ENCODE data around the gene SDK1.
"Not testable (repeated sequence)": the region's sequence is repeated elsewhere in the genome, so short reads cannot be mapped to it uniquely, and the experiment has no call there.

SDK1 gene

DNA sequence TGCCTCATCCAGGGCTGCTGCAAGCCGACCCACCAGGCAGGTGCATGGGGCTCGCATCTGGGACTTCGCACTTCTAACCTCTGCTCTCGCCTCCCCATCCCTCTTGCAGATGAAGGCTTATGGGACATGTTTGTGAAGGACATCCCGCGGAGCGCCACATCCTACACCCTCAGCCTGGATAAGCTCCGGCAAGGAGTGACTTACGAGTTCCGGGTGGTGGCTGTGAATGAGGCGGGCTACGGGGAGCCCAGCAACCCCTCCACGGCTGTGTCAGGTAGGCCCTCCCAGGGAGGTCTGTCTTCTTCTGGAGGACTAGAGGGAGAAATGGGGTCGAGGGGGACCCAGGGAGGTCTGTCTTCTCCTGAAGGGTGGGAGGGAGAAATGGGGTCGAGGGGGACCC is 932.1 kb downstream of the SDK1 start:
- Mint-ChIP-seq H3K4me1 (no peaks in the 10 kb centered on the region), H3K4me3 (no peak overlapping the region), H3K27ac (no peak overlapping the region), H3K27me3 (ENCODE audit: low read depth) (peaks cover 4% of the 10 kb centered on the region), H3K9me3 (no peaks in the 10 kb centered on the region), H3K36me3 (ENCODE audit: low read depth) (no peaks in the 10 kb centered on the region)
- TF ChIP-seq, protein P1, sequence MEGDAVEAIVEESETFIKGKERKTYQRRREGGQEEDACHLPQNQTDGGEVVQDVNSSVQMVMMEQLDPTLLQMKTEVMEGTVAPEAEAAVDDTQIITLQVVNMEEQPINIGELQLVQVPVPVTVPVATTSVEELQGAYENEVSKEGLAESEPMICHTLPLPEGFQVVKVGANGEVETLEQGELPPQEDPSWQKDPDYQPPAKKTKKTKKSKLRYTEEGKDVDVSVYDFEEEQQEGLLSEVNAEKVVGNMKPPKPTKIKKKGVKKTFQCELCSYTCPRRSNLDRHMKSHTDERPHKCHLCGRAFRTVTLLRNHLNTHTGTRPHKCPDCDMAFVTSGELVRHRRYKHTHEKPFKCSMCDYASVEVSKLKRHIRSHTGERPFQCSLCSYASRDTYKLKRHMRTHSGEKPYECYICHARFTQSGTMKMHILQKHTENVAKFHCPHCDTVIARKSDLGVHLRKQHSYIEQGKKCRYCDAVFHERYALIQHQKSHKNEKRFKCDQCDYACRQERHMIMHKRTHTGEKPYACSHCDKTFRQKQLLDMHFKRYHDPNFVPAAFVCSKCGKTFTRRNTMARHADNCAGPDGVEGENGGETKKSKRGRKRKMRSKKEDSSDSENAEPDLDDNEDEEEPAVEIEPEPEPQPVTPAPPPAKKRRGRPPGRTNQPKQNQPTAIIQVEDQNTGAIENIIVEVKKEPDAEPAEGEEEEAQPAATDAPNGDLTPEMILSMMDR (IDR thresholded peaks at IDR 0.05; ENCODE audit: unreplicated experiment in 3 of 3): no peak

DNA sequence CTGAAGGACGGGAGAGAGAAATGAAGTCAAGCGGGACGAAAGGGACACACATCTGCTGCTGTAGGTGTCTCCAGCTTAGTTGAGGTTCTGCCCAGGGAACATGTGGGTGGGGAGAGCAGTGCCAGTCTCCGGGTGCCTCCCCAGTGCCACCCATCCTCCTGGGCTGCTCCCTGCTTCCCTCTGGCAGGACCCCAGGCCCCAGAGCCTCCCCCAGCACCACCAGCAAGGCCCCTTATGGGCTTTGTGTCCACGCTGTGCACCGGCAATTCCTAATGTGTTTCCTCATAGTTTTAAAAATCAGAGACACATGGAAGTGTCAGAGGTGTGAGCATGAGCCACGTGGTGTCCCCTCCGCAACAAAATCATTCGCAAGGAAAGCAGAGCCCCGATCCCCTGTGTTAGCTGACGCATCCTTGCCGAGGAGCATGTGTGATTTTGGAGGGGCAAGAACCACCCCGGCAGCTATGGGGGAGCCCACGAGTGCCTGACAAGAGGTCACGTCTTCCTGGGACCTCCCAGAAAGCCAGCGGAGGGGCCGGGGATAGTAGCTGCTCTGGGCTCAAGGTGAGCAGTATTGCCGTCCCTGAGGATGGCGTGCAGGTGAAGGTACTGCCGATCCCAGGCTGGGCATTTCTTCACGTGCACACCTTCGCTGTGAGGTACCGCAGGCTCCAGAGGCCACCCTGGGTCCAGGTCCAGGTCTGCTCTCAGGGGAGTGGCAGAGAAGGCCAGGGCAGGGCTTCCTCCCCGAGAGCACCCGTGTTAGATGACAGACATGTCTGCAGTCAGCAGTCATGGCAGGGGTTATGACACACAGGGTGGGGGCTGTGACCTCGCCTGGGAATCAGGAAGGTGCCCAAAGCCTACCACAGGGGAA is 932.8 kb downstream of the SDK1 start:
- Mint-ChIP-seq H3K27me3 (ENCODE audit: low read depth) (peaks cover 4% of the 10 kb centered on the region), H3K27ac (no peak overlapping the region), H3K9me3 (no peaks in the 10 kb centered on the region), H3K4me1 (no peaks in the 10 kb centered on the region), H3K4me3 (no peak overlapping the region), H3K36me3 (ENCODE audit: low read depth) (peaks cover 2% of the 10 kb centered on the region)
- TF ChIP-seq, protein P1 (IDR thresholded peaks at IDR 0.05; ENCODE audit: unreplicated experiment in 3 of 3): no peak

DNA sequence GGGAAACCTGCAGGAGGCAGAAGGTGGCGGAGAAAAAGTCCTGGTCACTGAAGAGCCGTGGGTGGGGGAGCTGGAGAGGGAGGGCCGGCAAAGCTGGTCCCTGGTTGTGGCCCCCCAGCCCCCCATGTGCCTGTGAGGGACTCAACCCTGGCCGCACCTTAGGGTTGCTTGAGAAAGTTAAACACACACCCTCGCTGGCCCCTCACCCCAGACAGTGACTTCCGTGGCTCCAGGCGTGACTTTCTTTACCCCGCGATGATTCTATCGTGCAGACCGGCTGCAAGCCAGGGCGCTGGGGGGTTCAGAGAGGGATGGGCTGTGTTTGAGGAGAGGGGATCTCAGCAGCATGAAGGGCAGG is 933.4 kb downstream of the SDK1 start:
- Mint-ChIP-seq H3K27ac (no peak overlapping the region), H3K27me3 (ENCODE audit: low read depth) (peaks cover 4% of the 10 kb centered on the region), H3K4me3 (no peak overlapping the region), H3K9me3 (no peaks in the 10 kb centered on the region), H3K4me1 (no peaks in the 10 kb centered on the region), H3K36me3 (ENCODE audit: low read depth) (peaks cover 4% of the 10 kb centered on the region)
- TF ChIP-seq, protein P1 (IDR thresholded peaks at IDR 0.05; ENCODE audit: unreplicated experiment in 3 of 3): no peak

DNA sequence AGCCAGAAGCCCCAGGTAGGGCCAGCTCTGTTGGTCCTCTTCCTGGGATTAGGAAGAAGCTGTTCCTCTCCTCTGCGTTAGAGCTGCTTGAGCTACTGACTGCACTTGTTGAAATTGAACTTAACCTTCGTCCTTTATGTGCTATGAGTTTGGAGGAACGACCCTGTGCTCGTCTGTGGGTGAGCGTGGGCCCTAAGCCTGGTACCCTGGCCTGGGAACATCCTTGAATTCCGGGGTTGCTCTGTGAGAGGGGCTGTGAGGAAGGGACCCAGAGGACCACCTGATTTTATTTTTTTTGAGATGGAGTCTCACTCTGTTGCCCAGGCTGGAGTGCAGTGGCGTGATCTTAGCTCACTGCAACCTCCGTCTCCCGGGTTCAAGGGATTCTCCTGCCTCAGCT is 933.8 kb downstream of the SDK1 start:
- Mint-ChIP-seq H3K4me1 (peaks cover 1% of the 10 kb centered on the region), H3K9me3 (no peaks in the 10 kb centered on the region), H3K36me3 (ENCODE audit: low read depth) (peaks cover 4% of the 10 kb centered on the region), H3K27ac (no peak overlapping the region), H3K4me3 (no peak overlapping the region), H3K27me3 (ENCODE audit: low read depth) (peaks cover 4% of the 10 kb centered on the region)
- TF ChIP-seq, protein P1 (IDR thresholded peaks at IDR 0.05; ENCODE audit: unreplicated experiment in 3 of 3): no peak

DNA sequence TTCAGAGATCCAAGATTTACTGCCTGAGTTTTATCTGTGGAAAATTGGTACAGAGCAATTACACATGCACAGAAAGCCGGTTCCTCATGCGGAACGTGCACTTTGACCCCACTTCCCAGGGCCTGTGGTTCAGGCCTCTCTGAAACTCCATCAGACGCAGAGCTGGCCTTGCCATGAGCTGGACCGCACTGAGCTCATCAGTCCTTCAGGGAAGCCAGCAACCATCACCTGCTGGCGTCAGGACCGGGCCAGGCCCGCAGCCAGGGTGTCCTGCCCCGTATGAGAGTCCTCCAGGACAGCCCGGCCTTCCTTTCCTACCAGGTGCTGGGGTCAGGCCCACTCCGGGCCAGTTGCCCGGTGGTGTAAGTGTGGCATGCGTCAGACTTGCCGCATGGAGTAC is 934.5 kb downstream of the SDK1 start:
- Mint-ChIP-seq H3K27ac (no peak overlapping the region), H3K4me1 (peaks cover 6% of the 10 kb centered on the region), H3K36me3 (ENCODE audit: low read depth) (peaks cover 4% of the 10 kb centered on the region), H3K4me3 (no peak overlapping the region), H3K27me3 (ENCODE audit: low read depth) (peaks cover 4% of the 10 kb centered on the region), H3K9me3 (no peaks in the 10 kb centered on the region)
- TF ChIP-seq, protein P1 (IDR thresholded peaks at IDR 0.05; ENCODE audit: unreplicated experiment in 3 of 3): no peak

DNA sequence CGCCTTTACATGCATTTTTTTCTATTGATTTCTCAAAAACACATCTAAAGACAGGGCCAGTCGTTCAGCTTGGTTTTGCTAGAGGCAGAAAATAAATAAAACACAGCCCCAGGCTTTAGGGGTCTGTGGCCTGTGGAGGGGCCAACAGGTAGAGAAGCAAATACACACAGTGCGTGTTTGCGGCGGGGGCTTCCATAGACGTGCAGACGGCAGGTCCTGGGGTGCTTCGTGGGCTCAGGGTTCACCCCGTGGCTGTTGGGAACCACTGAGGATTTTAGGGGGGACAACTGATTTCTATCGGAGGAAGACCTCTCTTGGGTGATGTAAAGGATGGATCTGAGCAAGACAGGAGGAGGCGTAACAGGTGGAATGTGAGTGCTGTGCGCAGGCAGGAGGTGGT is 935.3 kb downstream of the SDK1 start:
- peaks cover 4% of the 10 kb centered on the region for H3K27me3 Mint-ChIP-seq (ENCODE audit: low read depth)

DNA sequence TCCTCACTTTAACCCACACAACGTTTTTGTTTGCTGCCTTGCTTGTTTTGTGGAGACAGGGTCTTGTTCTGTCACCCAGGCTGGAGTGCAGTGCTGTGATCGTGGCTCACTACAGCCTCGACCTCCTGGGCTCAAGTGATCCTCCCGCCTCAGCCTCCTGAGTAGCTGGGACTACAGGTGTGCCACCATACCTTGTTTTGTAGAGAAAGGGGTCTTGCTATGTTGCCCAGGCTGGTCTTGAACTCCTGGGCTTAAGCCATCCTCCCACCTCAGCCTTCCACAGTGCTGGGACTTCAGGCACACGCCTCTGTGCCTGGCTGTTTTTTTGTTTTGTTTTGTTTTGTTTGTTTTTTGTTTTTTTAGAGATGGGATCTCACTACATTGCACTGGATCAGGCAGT is 935.8 kb downstream of the SDK1 start:
- not testable (repeated sequence) for H3K4me3 Mint-ChIP-seq; H3K27me3 Mint-ChIP-seq (ENCODE audit: low read depth); H3K27ac Mint-ChIP-seq; H3K9me3 Mint-ChIP-seq; H3K4me1 Mint-ChIP-seq; H3K36me3 Mint-ChIP-seq (ENCODE audit: low read depth)

More for the DNA sequence above, 935.3 kb downstream of the SDK1 start:
- peaks cover 6% of the 10 kb centered on the region for H3K4me1 Mint-ChIP-seq
- H3K27ac Mint-ChIP-seq: no peak overlapping the region
- peaks cover 4% of the 10 kb centered on the region for H3K36me3 Mint-ChIP-seq (ENCODE audit: low read depth)
- TF ChIP-seq, protein P1 (IDR thresholded peaks at IDR 0.05; ENCODE audit: unreplicated experiment in 3 of 3): no peak
- no peak overlapping the region for H3K4me3 Mint-ChIP-seq
- H3K9me3 Mint-ChIP-seq: no peaks in the 10 kb centered on the region

Measured in nephron (organoid).